ENCODE data around the gene EPB41.

The EPB41 gene

DNA sequence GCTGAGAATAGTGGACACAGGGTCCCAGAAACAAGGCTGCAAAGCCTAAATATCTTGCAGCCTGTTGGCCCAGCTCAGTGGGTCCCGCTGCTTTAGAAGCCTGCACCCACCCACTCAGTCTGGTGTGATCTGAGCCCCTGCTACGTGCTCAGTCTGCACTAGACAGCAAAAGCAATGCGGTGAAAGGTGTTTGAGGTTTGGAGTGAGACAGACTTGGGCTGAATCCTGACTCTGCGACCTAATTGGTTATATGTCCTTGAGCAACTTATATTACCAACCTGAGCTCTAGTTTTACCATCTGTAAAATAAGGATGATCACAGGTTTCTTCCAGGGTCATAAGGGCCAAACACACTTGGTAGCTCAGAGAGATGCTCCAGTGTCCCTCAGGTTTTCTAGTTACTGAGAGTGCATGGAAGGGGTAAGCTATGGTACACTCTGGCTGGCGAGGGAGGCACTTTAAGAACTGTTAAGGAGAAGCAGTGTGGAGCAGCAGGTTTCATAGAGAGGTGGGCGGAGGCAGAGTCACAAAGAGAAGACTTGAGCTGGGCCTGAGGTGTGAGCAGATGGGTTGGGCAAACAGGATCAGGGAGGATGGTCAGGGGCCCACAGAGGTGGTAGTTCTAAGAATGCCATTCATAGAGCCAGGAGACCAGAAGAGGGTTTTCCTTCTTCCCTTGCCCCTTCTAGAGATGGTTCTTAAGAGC lies 199.2 kb downstream of the EPB41 start:
- no peak overlapping the region for H3K4me3 ChIP-seq (ENCODE audit: low read depth, low read length)
- no peak for DNase-seq (ENCODE audit: low read depth)
- TF ChIP-seq, protein P1, sequence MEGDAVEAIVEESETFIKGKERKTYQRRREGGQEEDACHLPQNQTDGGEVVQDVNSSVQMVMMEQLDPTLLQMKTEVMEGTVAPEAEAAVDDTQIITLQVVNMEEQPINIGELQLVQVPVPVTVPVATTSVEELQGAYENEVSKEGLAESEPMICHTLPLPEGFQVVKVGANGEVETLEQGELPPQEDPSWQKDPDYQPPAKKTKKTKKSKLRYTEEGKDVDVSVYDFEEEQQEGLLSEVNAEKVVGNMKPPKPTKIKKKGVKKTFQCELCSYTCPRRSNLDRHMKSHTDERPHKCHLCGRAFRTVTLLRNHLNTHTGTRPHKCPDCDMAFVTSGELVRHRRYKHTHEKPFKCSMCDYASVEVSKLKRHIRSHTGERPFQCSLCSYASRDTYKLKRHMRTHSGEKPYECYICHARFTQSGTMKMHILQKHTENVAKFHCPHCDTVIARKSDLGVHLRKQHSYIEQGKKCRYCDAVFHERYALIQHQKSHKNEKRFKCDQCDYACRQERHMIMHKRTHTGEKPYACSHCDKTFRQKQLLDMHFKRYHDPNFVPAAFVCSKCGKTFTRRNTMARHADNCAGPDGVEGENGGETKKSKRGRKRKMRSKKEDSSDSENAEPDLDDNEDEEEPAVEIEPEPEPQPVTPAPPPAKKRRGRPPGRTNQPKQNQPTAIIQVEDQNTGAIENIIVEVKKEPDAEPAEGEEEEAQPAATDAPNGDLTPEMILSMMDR (IDR thresholded peaks at IDR 0.05; ENCODE audit: low read depth, low read length, missing control alignments): no peak
- in situ Hi-C loops (cut with HindIII; ENCODE audit: low sequenced_read_pairs): no loop called here

DNA sequence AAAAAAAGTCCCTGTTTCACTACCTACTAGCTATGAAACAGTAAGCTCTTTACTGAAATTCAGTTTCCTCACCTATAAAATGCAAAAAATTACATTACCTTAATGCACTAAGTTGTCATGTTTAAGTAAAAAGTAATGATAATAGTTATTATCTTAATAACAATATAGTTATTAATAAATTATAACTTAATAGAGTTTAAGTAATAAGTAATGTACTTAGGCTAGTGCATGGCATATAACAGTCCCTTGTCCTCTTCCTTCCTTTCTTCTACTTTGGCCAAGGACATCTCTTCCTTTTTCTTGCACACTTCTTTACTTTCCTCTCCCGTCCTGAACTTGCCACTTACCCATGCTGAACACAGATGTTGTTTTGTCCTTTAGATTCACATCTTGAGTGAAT lies 200.3 kb downstream of the EPB41 start:
- TF ChIP-seq, protein P1 (IDR thresholded peaks at IDR 0.05; ENCODE audit: low read depth, low read length, missing control alignments): no peak
- no peak for DNase-seq (ENCODE audit: low read depth)
- in situ Hi-C loops (cut with HindIII; ENCODE audit: low sequenced_read_pairs): no loop called here
- no peak overlapping the region for H3K4me3 ChIP-seq (ENCODE audit: low read depth, low read length)

DNA sequence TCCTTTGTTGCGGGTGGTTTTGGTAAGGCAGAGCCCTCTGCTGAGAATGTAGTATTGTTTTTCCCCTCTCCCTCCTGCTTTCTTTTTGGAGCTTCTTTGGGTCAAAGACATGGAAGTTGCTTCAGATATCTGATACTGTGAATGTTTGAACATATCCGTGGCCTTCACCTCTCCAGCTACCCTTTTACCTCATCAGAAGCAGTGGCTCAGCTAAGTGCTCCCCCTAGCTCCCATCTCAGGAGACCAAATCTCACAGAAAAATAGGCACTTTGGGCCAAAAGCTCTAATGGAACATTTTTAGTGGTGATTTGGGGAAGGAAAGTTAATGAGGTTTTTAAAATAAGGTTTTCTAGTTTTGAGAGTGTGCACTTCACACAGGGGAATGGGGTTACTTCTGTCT lies 203.0 kb downstream of the EPB41 start:
- TF ChIP-seq, protein P1 (IDR thresholded peaks at IDR 0.05; ENCODE audit: low read depth, low read length, missing control alignments): peak; percentile 38
- in situ Hi-C loops (cut with HindIII; ENCODE audit: low sequenced_read_pairs): no loop called here
- H3K4me3 ChIP-seq (ENCODE audit: low read depth, low read length): no peak overlapping the region
- no peak for DNase-seq (ENCODE audit: low read depth)

DNA sequence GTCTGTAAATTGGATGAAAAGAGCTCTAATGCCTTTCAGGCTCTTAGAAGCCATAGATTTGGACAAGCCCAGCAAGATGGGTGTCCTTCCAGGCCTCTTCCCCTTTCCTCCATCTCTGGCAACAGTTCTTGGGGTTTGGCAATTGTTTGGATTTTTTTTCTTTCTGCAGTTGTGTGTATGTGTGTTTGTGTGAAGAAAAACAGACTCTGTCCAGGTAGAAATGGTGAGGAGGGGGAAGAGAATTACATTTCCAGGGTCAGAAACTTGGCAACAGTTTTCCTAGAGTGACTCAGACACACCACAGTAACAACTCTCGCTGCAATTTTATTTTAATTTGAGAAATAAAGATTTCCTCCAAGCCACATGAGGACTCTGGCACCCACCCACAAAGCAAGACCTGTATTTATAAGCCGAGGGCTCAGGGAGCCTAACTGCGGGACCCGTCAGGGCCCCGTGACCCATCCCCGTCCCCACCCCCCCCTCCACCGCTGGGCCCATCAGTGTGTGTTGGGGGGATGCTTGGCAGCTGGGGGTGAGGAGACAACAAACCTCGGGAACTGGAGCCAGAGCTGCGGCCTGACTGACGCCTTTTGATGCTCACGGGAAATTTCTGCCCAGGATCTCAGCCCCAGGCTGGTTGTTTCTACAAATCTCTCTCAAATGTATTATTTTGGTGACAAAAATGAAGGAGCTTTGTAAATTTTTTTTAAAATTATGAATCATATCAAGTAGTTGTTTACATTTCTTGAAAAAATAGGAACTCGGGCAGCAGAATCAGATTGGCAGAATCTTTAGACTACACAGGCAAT lies 205.0 kb downstream of the EPB41 start:
- DNase-seq (ENCODE audit: low read depth): no peak
- in situ Hi-C loops (cut with HindIII; ENCODE audit: low sequenced_read_pairs): no loop called here
- TF ChIP-seq, protein P1 (IDR thresholded peaks at IDR 0.05; ENCODE audit: low read depth, low read length, missing control alignments): no peak
- H3K4me3 ChIP-seq (ENCODE audit: low read depth, low read length): no peak overlapping the region

DNA sequence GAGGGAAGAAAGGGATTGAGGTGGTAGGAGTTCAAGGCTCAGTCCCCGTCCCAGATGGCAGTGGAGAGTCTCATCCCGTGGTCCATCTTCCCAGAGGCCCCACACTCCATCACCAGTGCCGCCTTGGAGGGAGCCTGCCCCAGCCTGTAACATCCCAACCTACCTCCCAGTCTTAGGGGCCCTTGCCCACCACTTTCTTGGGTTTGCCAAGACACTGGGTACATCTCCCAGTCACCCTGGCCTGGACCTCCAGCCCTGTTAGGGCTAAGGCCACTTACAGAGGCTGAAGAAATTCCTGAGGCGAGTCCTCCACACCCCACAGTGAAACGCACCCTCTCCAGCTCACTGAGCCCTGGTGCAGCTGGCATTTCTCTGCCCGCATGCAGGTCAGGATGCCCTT lies 206.0 kb downstream of the EPB41 start:
- in situ Hi-C loops (cut with HindIII; ENCODE audit: low sequenced_read_pairs): no loop called here
- H3K4me3 ChIP-seq (ENCODE audit: low read depth, low read length): no peak overlapping the region
- DNase-seq (ENCODE audit: low read depth): no peak
- TF ChIP-seq, protein P1 (IDR thresholded peaks at IDR 0.05; ENCODE audit: low read depth, low read length, missing control alignments): no peak

DNA sequence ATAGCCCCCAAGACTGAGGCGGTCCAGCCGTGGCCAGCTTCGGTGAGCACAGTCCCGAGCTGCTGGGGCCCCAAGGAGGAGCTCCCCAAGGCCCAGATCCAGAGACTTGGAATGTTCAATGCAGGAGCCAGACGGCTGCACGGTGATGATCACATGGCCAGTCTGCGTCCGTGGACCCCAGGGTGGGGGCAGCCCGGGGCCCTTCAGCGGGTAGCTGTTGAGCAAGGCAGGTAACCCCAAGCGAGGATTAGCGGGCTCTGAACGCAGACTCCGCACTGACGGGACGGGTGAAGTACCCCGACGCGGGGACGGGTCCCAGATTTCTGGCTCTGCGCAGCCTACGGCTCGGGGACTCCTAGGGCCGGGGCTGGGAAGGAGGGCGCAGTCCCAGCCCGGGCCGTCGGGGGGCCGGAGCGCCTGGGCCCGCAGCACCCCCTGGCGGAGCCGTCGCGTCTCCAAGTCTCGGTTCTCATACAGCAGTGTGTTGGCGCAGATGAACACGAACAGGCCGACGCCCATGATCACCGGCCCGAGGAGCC lies 206.6 kb downstream of the EPB41 start:
- in situ Hi-C loops (cut with HindIII; ENCODE audit: low sequenced_read_pairs): no loop called here
- TF ChIP-seq, protein P1 (IDR thresholded peaks at IDR 0.05; ENCODE audit: low read depth, low read length, missing control alignments): peak; percentile 67
- DNase-seq (ENCODE audit: low read depth): no peak
- peak overlapping the region; percentile 67 for H3K4me3 ChIP-seq (ENCODE audit: low read depth, low read length)

Data from astrocyte of the cerebellum (primary cell).